HepG2 (cell line): ENCODE measurements around the gene GUCY1B1. TPM values are rescaled to one million over a fixed set of nuclear protein-coding genes. Genes with fewer than 3 reads are reported as not detected.

Source experiments
- ATAC-seq: fragments of 200-7000 bp; cut with Tn5 transposase; 3 replicates; pipeline ENCODE4 v1.9.1; 2020; ENCODE audit warnings: mild to moderate bottlenecking, moderate library complexity
- BruUV-seq: library from RNA; stranded (reverse); fragments of 400-500 nt; replicated peaks from 2 replicates; lab custom pipeline; 2021; lab: Mats Ljungman, UMichigan
- CTCF ChIA-PET: fragments of 300-600 bp; formaldehyde crosslinking; extraction: SDS; loops from one replicate; lab custom pipeline; 2021; ENCODE audit warnings: low total read pairs, inconsistent platforms, low intra/inter-chr PET ratio; lab: Yijun Ruan, JAX
- POLR2A ChIA-PET: fragments of 350-600 bp; sonication (Branson Sonifier 250); formaldehyde crosslinking; loops from one replicate; lab custom pipeline; 2020; ENCODE audit warnings: antibody characterized with exemption, inconsistent platforms; lab: Yijun Ruan, JAX
- DNase-seq: peaks from one replicate; pipeline ENCODE4 v3.0.0-alpha.2; 2015; ENCODE audit warnings: low spot score
- FAIRE-seq: peaks from 3 replicates; lab custom pipeline; 2011; peaks lifted over from hg19 to GRCh38; lab: Jason Lieb, UNC
- H2AFZ ChIP-seq: one replicate; pipeline ENCODE4 v1.6.1; 2011; ENCODE audit warnings: low read length, inconsistent platforms
- H3K27ac ChIP-seq: fragments of 300-600 bp; 3 replicates; pipeline ENCODE4 v1.8.0; 2011; ENCODE audit warnings: mixed run types, mild to moderate bottlenecking, mixed read lengths, low read length, inconsistent platforms; ENCODE audit not compliant: insufficient read depth; ENCODE audit errors: extremely low read length
- H3K27me3 ChIP-seq, 2 experiments: fragments of 200-600 bp in 1 of 2; 2 replicates in 1 of 2; 3 replicates in 1 of 2; pipeline versions ENCODE4 v1.6.0 to v1.8.0; 2011; ENCODE audit warnings: low read length in 2 of 2, mild to moderate bottlenecking in 2 of 2, moderate library complexity in 2 of 2, inconsistent platforms in 1 of 2; ENCODE audit not compliant: insufficient read depth in 2 of 2, control insufficient read depth in 1 of 2
- H3K36me3 ChIP-seq, 2 experiments: fragments of 200-600 bp in 1 of 2; replicated peaks in 1 of 2; 2 replicates in 1 of 2; 3 replicates in 1 of 2; pipeline versions ENCODE4 v1.5.1 to v1.8.0; 2011; ENCODE audit warnings: low read length in 2 of 2, inconsistent platforms in 1 of 2; ENCODE audit not compliant: insufficient read depth in 2 of 2, control insufficient read depth in 1 of 2
- H3K4me1 ChIP-seq: 2 replicates; pipeline ENCODE4 v1.5.1; 2012; ENCODE audit warnings: low read length, inconsistent platforms; ENCODE audit not compliant: insufficient read depth
- H3K4me2 ChIP-seq: 2 replicates; pipeline ENCODE4 v1.6.0; 2011; ENCODE audit warnings: low read depth, low read length, inconsistent platforms
- H3K4me3 ChIP-seq, 3 experiments: fragments of 200-600 bp in 1 of 3; sonication (generic), shearing (Covaris generic) in 1 of 3; replicated peaks in 1 of 3; 2 replicates each; pipeline ENCODE4 v1.5.1; 2011 to 2016; ENCODE audit warnings: low read length in 3 of 3, inconsistent platforms in 2 of 3, low read depth in 2 of 3, mild to moderate bottlenecking in 2 of 3, control low read depth in 1 of 3, mixed read lengths in 1 of 3; ENCODE audit not compliant: insufficient read depth in 1 of 3
- H3K79me2 ChIP-seq: one replicate; pipeline ENCODE4 v1.6.1; 2011; ENCODE audit warnings: low read length, inconsistent platforms; ENCODE audit not compliant: insufficient read depth
- H3K9ac ChIP-seq: 2 replicates; pipeline ENCODE4 v1.6.0; 2011; ENCODE audit warnings: mild to moderate bottlenecking, low read depth, low read length, inconsistent platforms; ENCODE audit not compliant: insufficient read depth
- H3K9me3 ChIP-seq: 2 replicates; pipeline ENCODE4 v1.5.1; 2012; ENCODE audit warnings: mild to moderate bottlenecking, low read length
- H4K20me1 ChIP-seq: 2 replicates; pipeline ENCODE4 v1.6.0; 2011; ENCODE audit warnings: inconsistent platforms, mild to moderate bottlenecking, low read length, moderate library complexity; ENCODE audit not compliant: insufficient read depth
- CCAR2 ChIP-seq: fragments of 200-400 bp; formaldehyde crosslinking; optimal IDR thresholded peaks from 2 replicates; pipeline ENCODE3; 2018; ENCODE audit warnings: low read depth, mild to moderate bottlenecking, low read length, moderate library complexity
- GZF1 ChIP-seq: sonication (generic); formaldehyde crosslinking; IDR thresholded peaks from 2 replicates; pipeline ENCODE4 v1.5.1; 2020; ENCODE audit warnings: mild to moderate bottlenecking, missing genetic modification reagents
- IKZF1 ChIP-seq: fragments of 450-650 bp; IDR thresholded peaks from 2 replicates; pipeline ENCODE4 v1.7.1; 2016
- KAT8 ChIP-seq: IDR thresholded peaks from 2 replicates; pipeline ENCODE4 v1.6.1; 2016; ENCODE audit warnings: missing genetic modification reagents, missing compliant biosample characterization
- KLF11 ChIP-seq: IDR thresholded peaks from 2 replicates; pipeline ENCODE4 v1.6.1; 2016; ENCODE audit warnings: missing compliant biosample characterization
- LRRFIP1 ChIP-seq: sonication (generic); formaldehyde crosslinking; conservative IDR thresholded peaks from 2 replicates; pipeline ENCODE4 v1.4.0; 2020; ENCODE audit warnings: missing genetic modification reagents
- MED13 ChIP-seq: sonication (generic); formaldehyde crosslinking; IDR thresholded peaks from 2 replicates; pipeline ENCODE4 v1.5.0; 2020; ENCODE audit warnings: missing genetic modification reagents
- MXI1 ChIP-seq: IDR thresholded peaks from 3 replicates; pipeline ENCODE4 v1.6.1; 2012; ENCODE audit warnings: low read depth, low read length, inconsistent platforms, borderline replicate concordance
- NAIF1 ChIP-seq: sonication (generic); formaldehyde crosslinking; IDR thresholded peaks from 2 replicates; pipeline ENCODE4 v1.5.0; 2020; ENCODE audit warnings: mild to moderate bottlenecking, missing genetic modification reagents, borderline replicate concordance
- POLR2G ChIP-seq: fragments of 200-400 bp; formaldehyde crosslinking; IDR thresholded peaks from 2 replicates; pipeline ENCODE4 v1.6.1; 2018; ENCODE audit warnings: mild to moderate bottlenecking, low read depth, low read length, moderate library complexity
- RAD21 ChIP-seq: fragments of 450-650 bp; formaldehyde crosslinking; IDR thresholded peaks from 2 replicates; pipeline ENCODE4 v1.5.0; 2020; ENCODE audit warnings: mild to moderate bottlenecking
- ZC3H4 ChIP-seq: sonication (generic); formaldehyde crosslinking; IDR thresholded peaks from 2 replicates; pipeline ENCODE4 v1.4.0; 2020; ENCODE audit warnings: missing genetic modification reagents, borderline replicate concordance
- ZNF296 ChIP-seq: sonication (generic); formaldehyde crosslinking; conservative IDR thresholded peaks from 2 replicates; pipeline ENCODE4 v1.5.0; 2020; ENCODE audit warnings: mild to moderate bottlenecking, missing genetic modification reagents
- ZNF747 ChIP-seq: sonication (generic); formaldehyde crosslinking; IDR thresholded peaks from 2 replicates; pipeline ENCODE4 v1.8.1; 2023; ENCODE audit warnings: missing genetic modification reagents, mild to moderate bottlenecking, borderline replicate concordance
- WGBS: methylation state at CpG from one replicate; pipeline ENCODE4 v1.1.6; 2017; ENCODE audit warnings: low lambda C conversion rate; 5-methylcytosine and 5-hydroxymethylcytosine counted together
- in situ Hi-C: cut with HindIII; loops from 2 replicates; pipeline ENCODE4 v1.10.0; 2017; ENCODE audit warnings: low pct_unique_long_range_greater_than_20kb; ENCODE audit not compliant: extremely low pct_ligation_motif_present
- intact Hi-C: fragments of 100-400 bp; cut with micrococcal nuclease; formaldehyde crosslinking; loops from one replicate; pipeline ENCODE4 v1.10.0; 2022; ENCODE audit not compliant: unreplicated experiment
- polyA plus RNA-seq, 8 experiments: library from polyadenylated mRNA; depleted of rRNA in 3 of 8; stranded (reverse) in 7 of 8; unstranded in 1 of 8; fragments of >200 nt; fragmentation: Illumina TruSeq in 4 of 8; extraction: Trizol in 4 of 8; gene quantifications; 2 replicates each; pipeline versions ENCODE4 v1.2.1 to v1.2.3, GENCODE V29; 2011 to 2016; ENCODE audit warnings: low read depth in 4 of 8, missing spikeins in 1 of 8, mixed read lengths in 1 of 8; ENCODE audit not compliant: insufficient read depth in 1 of 8
- total RNA-seq, 5 experiments: library from RNA; depleted of rRNA; stranded (reverse); fragments of >200 nt; fragmentation: Illumina TruSeq; extraction: Trizol; gene quantifications; 2 replicates each; pipeline ENCODE4 v1.2.3, GENCODE V29; 2016; ENCODE audit warnings: low read depth in 1 of 5
- TF ChIP-seq, protein P1 (sequence below): sonication (generic); formaldehyde crosslinking; IDR thresholded peaks from 2 replicates; pipeline ENCODE4 v1.4.0; 2020; ENCODE audit warnings: mild to moderate bottlenecking, missing genetic modification reagents
- TF ChIP-seq, protein P2 (sequence below): sonication (generic); formaldehyde crosslinking; IDR thresholded peaks from 2 replicates; pipeline ENCODE4 v1.8.0; 2023; ENCODE audit warnings: mild to moderate bottlenecking, missing genetic modification reagents

The GUCY1B1 gene
- total and polyA plus RNA-seq, 2 of the 13 experiments (the other 11 are each of a cell fraction or from before 2014, with no cell fraction given) = not detected

DNA sequence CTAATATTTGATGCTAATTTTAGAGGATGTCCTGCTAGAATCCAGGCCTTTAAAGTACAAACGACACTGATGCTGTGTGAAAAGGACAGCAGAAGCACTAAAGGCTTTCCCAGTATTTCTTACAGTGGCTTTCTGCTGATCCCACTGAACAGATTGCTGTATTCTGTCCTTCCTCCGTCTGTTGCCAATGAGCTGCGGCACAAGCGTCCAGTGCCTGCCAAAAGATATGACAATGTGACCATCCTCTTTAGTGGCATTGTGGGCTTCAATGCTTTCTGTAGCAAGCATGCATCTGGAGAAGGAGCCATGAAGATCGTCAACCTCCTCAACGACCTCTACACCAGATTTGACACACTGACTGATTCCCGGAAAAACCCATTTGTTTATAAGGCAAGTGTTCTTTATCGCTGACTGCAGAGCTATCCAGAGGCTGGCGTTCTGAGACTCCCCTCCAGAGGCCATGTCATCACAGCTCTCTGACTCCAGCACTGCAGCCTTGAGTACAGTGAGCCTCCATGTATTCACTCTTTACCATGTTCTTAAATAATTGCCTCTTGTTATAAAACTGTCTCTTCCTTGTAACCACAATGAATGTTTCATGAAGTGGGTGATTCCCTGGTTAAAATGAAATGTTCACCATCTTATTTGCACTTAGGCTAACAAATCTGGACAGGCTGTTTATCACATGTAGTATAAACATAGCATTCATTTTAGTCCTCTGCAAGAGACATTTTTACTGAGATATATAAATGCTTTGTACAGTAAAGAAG is 43.6 kb downstream of the GUCY1B1 start (continued):
- TF ChIP-seq GZF1 = no peak
- TF ChIP-seq, protein P1, sequence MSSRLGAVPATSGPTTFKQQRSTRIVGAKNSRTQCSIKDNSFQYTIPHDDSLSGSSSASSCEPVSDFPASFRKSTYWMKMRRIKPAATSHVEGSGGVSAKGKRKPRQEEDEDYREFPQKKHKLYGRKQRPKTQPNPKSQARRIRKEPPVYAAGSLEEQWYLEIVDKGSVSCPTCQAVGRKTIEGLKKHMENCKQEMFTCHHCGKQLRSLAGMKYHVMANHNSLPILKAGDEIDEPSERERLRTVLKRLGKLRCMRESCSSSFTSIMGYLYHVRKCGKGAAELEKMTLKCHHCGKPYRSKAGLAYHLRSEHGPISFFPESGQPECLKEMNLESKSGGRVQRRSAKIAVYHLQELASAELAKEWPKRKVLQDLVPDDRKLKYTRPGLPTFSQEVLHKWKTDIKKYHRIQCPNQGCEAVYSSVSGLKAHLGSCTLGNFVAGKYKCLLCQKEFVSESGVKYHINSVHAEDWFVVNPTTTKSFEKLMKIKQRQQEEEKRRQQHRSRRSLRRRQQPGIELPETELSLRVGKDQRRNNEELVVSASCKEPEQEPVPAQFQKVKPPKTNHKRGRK = no peak

- 2% methylated on average over 1 of the region's 1 CpG for WGBS
- in situ Hi-C loops (no loop called here), intact Hi-C loops (no loop called here)
- no peak overlapping the region for H3K4me2 ChIP-seq
- ATAC-seq (no peak), FAIRE-seq (no peak), DNase-seq (no peak)
- no peaks in the 10 kb centered on the region for H3K4me1 ChIP-seq
- TF ChIP-seq ZNF296 (CRISPR knock-in tag) = no peak
- no peak for TF ChIP-seq ZC3H4
- TF ChIP-seq ZNF747 = no peak
- no peak for TF ChIP-seq RAD21 (CRISPR knock-in tag)
- no peak for TF ChIP-seq POLR2G
- TF ChIP-seq MXI1 = no peak
- TF ChIP-seq, protein P2, sequence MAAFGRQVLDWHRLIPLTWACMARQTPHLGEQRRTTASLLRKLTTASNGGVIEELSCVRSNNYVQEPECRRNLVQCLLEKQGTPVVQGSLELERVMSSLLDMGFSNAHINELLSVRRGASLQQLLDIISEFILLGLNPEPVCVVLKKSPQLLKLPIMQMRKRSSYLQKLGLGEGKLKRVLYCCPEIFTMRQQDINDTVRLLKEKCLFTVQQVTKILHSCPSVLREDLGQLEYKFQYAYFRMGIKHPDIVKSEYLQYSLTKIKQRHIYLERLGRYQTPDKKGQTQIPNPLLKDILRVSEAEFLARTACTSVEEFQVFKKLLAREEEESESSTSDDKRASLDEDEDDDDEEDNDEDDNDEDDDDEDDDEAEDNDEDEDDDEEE (CRISPR knock-in tag) = no peak
- no peak for TF ChIP-seq IKZF1
- TF ChIP-seq KAT8 (CRISPR knock-in tag) = no peak
- TF ChIP-seq LRRFIP1 (CRISPR knock-in tag) = no peak
- no peak for TF ChIP-seq NAIF1 (CRISPR knock-in tag)
- no peak for TF ChIP-seq CCAR2
- no peak for TF ChIP-seq KLF11
- no peak for TF ChIP-seq MED13 (CRISPR knock-in tag)
- ChIA-PET POLR2A (no interaction called here), CTCF (no interaction called here)
- H3K9me3 ChIP-seq = no peaks in the 10 kb centered on the region
- no peak overlapping the region for H3K27ac ChIP-seq
- BruUV-seq = no TSS peak
- no peaks in the 10 kb centered on the region for H4K20me1 ChIP-seq
- H2AFZ ChIP-seq = no peak overlapping the region
- H3K79me2 ChIP-seq = no peaks in the 10 kb centered on the region
- H3K9ac ChIP-seq = no peak overlapping the region
- no peaks in the 10 kb centered on the region for H3K36me3 ChIP-seq
- no peaks in the 10 kb centered on the region for H3K27me3 ChIP-seq
- H3K4me3 ChIP-seq = no peak overlapping the region
Observed at GRCh38 chr4:155805016-155805415, 46.2 kb downstream of the GUCY1B1 start.
